ENCODE data around the gene PEF1.

Gene PEF1

GRCh38 chr1:31626223-31627207 lies 18.2 kb downstream of the PEF1 start:
- no peak for DNase-seq

- DNase-seq, result no peak
Measured at GRCh38 chr1:31625561-31626222, 19.0 kb downstream of the PEF1 start.

- no peak for DNase-seq
Measured at GRCh38 chr1:31624731-31625514, 19.8 kb downstream of the PEF1 start.

GRCh38 chr1:31624309-31624708 lies 20.4 kb downstream of the PEF1 start:
- DNase-seq, result no peak

GRCh38 chr1:31623365-31623764 lies 21.3 kb downstream of the PEF1 start:
- no peak for DNase-seq

GRCh38 chr1:31621847-31622730 lies 22.6 kb downstream of the PEF1 start:
- no peak for DNase-seq

- no peak for DNase-seq
Measured at GRCh38 chr1:31621498-31621820, 23.2 kb downstream of the PEF1 start.

GRCh38 chr1:31620631-31621497 lies 23.8 kb downstream of the PEF1 start:
- no peak for DNase-seq

- no peak for DNase-seq
Measured at GRCh38 chr1:31618916-31619846, 25.5 kb downstream of the PEF1 start.

GRCh38 chr1:31617916-31618746 lies 26.5 kb downstream of the PEF1 start:
- no peak for DNase-seq

- no peak for DNase-seq
Measured at GRCh38 chr1:31617218-31617915, 27.3 kb downstream of the PEF1 start, which contains the start of gene HCRTR1. HCRTR1 (plus strand) TSS chr1:31617689; CDS start chr1:31619193, 1,504 bp downstream.

- DNase-seq, result no peak
Measured at GRCh38 chr1:31615939-31616338, 28.7 kb downstream of the PEF1 start.

- no peak for DNase-seq
Measured at GRCh38 chr1:31615414-31615813, 29.3 kb downstream of the PEF1 start.

GRCh38 chr1:31614414-31615005 lies 30.2 kb downstream of the PEF1 start:
- no peak for DNase-seq

- no peak for DNase-seq
Measured at GRCh38 chr1:31609514-31610118, 35.1 kb downstream of the PEF1 start.

GRCh38 chr1:31607360-31607759 lies 37.3 kb downstream of the PEF1 start:
- DNase-seq, result no peak

- DNase-seq, result peak; percentile 10
Measured at GRCh38 chr1:31605908-31606427, 38.7 kb downstream of the PEF1 start.

Data from CD4-positive, alpha-beta T cell treated with Interleukin-4 for 4 hours (primary cell).